ENCODE results near the gene TBX10.
"Not testable (repeated sequence)": the region's sequence is repeated elsewhere in the genome, so short reads cannot be mapped to it uniquely, and the experiment has no call there.

TBX10 gene

GRCh38 chr11:67663532-67664212, 24.1 kb upstream of the TBX10 start:
- DNase-seq: no peak

DNA sequence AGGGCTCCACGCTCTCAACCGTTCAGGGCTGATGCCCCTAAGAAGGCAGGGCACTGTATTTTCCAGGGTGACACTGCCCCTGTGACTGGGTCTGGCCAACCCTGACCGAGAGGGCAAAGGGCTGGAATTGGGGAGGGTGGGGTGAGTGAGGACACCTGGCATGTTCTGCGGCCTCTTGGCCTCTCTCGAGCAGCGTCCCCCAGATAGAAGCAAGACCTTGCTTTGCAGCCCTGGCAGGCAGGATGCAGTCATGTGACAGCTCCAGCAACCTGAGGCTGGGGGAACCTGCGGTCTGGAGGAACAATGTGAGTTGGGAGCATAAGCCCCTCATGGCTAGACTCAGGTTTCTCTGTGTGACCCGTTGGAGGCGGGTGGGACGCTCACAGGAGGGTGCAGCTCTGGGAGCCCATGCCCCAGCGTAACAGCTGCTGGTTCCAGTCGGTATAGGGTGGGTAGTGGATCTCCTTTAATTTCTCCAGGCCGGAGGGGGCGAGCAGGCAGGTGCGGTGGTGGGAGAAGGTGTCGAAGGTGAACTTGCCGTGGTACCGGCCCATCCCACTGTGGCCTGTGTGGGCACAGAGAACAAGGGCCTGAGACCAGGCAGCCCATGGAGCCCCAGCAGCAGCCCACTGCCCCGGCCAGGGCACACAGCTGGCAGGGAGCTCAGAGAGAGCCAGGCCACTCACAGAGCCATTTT, 23.4 kb upstream of the TBX10 start:
- DNase-seq: no peak

DNA sequence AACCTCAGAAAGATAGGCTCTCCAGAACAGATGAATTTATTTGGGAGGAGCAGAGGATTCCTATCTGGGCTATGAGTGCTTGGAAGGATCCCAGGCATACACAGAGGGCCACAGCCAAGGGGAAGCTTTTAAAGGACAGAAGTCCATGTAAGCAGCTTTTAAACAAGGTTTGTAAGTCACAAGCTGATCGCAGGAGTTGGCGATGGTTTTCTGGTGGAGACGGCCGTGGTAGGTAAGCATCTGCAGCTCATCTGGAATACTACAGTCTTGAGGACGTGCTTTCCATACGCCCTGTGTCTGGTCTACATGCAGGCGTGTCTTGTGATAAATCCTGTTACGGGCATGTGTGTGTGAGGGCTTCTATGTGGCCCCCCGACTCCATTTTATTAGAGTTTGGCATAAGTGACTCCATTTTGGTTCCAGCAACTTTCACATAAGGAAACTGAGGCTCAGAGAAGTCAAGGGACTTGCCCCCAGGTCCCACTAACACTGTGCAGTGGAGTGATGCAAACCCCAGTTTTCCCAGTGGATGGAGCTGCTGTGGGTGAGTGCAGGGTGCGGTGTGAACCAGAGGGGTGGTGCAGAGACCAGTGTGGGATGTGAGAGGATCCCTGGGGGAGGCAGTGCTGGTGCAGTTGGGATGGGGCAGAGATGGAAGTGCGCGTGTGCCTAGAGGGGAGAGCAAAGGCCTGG, 22.7 kb upstream of the TBX10 start:
- no peak for DNase-seq

GRCh38 chr11:67660752-67661151, 21.2 kb upstream of the TBX10 start:
- DNase-seq: not testable (repeated sequence)

DNA sequence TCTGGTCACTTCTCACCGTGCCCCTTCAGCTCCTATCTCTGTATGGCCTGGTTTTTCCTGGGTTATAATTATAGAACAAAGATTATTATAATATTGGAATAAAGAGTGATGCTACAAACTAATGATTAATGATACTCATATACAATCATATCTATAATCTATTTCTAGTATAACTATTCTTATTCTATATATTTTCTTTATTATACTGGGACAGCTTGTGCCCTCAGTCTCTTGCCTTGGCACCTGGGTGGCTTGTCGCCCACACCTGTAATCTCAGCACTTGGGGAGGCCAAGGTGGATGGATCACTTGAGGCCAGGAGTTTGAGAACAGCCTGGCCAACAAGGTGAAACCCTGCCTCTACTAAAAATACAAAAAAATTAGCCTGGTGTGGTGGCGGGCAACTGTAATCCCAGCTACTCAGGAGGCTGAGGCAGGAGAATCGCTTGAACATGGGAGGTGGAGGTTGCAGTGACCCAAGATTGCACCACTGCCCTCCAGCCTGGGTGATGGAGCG, 20.1 kb upstream of the TBX10 start:
- not testable (repeated sequence) for DNase-seq

DNA sequence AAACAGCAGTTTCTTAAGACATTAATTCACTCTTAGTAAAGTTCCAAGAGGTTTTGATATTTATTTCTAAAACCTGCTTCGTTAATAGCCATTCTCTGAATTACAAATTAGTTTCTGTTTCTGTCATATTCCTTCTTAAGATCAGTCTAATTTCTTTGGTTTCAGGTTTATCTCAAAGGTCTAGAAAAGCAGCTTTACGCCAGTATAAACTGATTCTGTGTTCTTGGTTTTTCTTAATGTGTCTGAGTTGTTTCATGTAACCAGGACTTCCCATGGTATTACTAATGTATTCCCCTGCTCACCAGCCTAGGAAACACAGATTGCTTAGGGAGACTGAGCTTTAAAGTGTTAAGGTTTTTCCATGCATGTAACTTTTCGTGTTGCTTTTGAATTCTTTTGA, 17.7 kb upstream of the TBX10 start:
- no peak for DNase-seq

DNA sequence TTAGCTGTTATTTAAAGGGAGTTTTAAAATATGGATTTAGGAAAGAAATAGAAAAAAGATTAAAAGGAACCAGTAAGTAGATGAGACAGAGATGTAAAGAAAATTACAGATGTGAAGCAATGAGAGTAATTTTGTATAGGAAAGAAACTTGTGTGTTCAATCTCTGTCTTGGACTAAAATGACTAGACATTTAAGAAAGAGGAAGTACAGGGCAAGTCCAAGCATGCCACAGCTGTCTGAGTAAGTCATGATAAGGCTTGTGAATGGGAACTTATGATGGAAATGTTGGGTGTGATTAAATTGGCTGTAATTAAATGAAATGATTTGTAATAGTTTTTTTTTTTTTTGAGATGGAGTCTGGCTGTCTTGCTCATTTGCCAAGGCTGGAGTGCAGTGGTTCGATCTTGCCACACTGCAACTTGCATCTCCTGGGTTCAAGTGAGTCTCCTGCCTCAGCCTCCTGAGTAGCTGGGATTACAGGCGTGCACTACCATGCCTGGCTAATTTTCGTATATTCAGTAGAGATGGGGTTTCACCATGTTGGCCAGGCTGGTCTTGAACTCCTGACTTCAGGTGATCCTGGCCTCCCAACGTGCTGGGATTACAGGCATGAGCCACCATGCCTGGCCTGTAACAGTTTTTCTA, 16.8 kb upstream of the TBX10 start:
- no peak for DNase-seq

DNA sequence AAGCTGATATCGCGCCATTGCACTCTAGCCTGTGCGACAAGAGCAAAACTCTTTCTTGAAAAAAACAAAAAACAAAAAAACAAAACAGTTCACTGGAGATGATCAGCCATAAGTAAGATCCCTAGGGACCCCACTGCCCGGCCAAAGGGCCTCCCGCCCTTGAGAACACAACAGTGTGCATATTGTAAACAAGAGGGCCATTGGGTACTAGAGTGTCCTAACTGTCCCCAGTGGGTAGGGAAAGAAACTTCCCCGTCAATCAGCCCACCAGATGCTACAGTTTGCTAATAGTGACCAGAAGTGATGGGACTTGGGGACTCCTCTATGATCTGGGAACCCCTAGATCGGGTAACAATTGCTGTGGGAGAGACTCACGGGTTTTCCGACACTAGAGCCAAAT, 14.7 kb upstream of the TBX10 start:
- no peak for DNase-seq

DNA sequence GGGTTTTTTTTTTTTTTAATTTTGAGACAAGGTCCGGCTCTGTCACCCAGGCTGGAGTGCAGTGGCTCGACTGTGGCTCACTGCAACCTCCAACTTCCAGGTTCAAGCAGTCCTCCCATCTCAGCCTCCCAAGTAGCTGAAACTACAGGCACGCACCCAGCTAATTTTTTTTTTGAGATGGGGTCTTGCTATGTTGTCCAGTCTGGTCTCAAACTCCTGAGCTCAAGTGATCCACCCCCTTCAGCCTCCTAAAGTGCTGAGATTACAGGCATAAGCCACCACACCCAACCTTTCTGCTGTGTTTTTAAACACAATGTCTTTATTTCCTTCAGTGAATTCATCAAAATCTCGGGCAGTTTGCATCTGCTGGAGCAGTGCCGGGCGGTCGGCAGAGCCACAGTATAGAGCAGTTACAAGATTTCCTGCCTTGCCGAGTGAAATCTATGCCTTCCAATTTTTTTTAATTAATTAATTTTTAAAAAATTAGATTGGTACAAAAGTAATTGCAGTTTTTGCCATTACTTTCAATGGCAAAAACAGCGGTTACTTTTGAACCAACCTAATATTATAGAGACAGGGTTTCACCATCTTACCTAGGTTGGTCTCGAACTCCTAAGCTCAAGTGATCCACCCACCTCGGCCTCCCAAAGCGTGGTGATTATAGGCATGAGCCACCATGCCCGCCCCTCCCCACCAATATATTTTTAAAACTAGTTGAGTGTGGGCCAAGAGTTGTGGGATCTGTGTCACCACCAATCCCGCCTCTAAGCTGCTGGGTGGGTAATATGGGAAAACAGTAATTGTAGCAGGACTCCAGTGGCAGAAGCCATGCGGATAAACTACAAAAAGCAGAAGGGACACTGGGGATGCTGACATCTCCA, 13.6 kb upstream of the TBX10 start:
- DNase-seq: no peak

DNA sequence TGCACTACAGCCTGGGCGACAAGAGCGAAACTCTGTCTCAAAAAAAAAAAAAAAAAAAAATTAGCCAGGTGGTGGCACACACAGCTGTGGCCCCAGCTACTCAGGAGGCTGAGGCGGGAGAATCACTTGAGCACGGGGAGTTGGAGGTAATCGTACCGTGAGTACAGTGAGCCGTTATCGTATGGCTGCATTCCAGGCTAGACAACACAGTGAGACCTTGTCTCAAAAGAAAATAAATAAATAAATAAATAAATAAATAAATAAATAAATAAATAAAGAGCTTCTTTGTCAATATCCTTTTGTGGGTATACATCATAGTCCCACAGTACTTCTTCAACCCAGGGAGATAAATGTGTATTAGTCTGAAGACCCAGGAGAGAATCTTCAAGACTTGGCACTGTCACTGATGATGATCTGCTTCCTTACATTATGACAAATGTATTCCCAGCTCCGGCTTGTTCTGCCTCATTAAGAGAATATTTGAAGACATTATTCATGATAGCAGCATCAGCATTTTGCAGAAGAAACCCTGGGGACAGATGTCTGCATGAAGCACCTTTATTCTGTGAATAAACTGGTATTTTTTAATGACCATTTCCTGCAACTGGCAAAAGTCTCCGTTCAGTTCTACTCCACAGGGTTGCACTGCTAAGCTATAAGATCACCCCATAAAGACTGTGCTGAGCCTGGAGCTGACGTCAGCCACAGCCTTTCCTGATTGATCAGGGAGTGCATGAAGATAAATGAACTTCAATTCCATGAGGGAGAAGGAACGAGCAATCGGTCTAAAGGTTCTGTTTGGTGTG, 12.6 kb upstream of the TBX10 start:
- no peak for DNase-seq

DNA sequence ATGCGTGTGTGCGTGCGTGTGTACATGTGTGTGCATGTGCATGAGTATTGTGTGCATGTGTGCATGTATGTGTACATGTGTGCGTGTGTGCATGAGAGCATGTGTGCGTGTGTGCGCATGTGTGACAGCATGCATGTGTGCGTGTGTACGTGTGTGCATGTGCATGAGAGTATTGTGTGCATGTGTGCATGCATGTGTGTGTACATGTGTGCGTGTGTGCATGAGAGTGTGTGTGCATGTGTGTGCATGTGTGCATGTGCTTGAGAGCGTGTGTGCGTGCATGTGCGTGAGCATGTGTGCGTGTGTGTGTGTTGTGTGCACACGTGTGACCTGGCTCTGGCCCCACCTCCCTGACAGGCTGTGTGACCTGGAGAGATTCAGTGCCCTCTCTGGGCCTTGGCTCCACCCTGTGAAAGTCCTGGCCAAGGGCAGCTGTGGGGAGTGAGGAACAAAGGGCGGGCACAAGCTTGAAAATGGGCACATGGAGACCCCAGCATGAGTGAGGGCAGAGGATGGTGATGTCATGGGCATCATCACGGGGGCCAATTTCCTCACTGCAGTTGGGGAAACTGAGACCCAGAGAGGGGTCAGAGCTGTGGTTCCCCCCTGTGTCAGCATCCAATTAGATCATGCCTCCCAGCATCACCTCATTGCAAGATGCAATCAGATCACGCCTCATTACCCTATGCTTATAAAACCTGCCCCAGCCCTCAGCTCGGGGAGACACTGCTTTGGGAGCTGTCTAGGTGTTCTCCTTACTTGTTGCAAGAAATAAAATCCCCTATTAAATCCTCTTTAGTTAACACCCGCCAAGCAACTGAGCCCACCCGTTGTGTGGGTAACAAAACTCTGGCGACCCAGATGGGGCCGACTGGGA, 10.3 kb upstream of the TBX10 start:
- no peak for DNase-seq

GRCh38 chr11:67648796-67649613, 9.4 kb upstream of the TBX10 start:
- DNase-seq: peak; percentile 40

GRCh38 chr11:67648140-67648795, 8.7 kb upstream of the TBX10 start:
- DNase-seq: peak; percentile 65

GRCh38 chr11:67647471-67647870, 7.9 kb upstream of the TBX10 start:
- DNase-seq: no peak

- peak; percentile 64 for DNase-seq
Measured at GRCh38 chr11:67646535-67647336, 7.2 kb upstream of the TBX10 start.

DNA sequence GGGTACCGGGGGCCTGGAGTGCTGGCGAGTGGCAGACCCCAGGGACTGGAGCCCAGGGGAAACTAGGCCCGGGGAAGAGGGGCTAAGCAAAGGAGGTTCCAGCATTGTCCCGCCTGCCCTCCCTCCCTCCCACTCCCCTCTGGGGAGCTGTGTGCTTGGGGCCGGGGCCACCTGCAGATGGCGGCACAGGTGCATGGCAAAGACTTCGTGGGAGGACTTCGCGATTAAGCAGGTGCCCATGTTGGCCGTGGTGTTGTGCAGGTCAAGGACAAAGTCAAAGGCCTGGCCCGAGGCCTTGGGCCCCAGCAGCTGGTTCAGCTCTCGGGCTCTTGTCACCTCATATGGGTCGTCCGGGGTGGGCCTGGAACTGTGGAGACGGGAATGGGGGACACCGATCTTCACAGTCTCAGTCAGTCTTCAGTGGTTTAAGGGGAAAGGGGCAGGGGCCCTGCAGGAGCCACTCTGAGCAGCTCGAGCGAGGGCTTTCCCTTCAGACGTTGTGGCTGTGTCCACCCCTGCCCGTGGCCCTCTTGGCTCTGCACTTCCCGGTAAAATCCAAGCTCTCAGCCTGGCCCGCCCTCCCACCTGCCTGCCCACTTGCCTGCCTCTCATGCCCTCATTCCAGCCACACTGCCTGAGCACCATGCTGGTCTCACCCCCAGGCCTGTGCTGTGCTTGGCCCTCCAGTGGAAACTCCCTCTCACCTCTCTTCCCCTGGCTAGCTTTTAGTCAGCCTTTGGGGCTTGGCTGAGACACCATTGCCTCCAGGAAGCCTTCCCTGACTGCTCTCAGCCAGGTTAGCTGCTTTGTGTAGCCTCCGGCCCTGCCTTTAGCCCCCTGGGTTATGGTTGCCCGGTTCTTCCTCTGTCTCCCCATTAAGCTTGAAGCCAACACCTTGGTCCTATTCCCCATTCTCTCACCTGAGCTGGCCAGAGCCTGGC, 6.2 kb upstream of the TBX10 start:
- no peak for DNase-seq

All from CD4-positive, alpha-beta T cell treated with Interferon gamma for 1 hour (primary cell).